WTC11 (cell line): Measurements from ENCODE around the gene PARD3B.

ENCODE experiments used
- AFF4 ChIP-seq: sonication (generic); formaldehyde crosslinking; IDR thresholded peaks from 2 replicates; pipeline ENCODE4 v1.8.1; 2023; ENCODE audit warnings: mild to moderate bottlenecking, missing genetic modification reagents, borderline replicate concordance
- ATF3 ChIP-seq: sonication (generic); formaldehyde crosslinking; conservative IDR thresholded peaks from 2 replicates; pipeline ENCODE4 v1.8.1; 2022; ENCODE audit warnings: mild to moderate bottlenecking, missing genetic modification reagents
- CREM ChIP-seq: sonication (generic); formaldehyde crosslinking; IDR thresholded peaks from 2 replicates; pipeline ENCODE4 v1.8.1; 2022; ENCODE audit warnings: mild to moderate bottlenecking, missing genetic modification reagents, moderate library complexity
- CTCF ChIP-seq: fragments of 200-600 bp; IDR thresholded peaks from 2 replicates; pipeline ENCODE4 v1.8.0; 2022; ENCODE audit warnings: antibody characterized with exemption
- KAT7 ChIP-seq: sonication (generic); formaldehyde crosslinking; IDR thresholded peaks from 2 replicates; pipeline ENCODE4 v1.8.1; 2023; ENCODE audit warnings: missing genetic modification reagents, mild to moderate bottlenecking, borderline replicate concordance
- MYBL2 ChIP-seq: sonication (generic); formaldehyde crosslinking; IDR thresholded peaks from 2 replicates; pipeline ENCODE4 v1.8.1; 2023; ENCODE audit warnings: mild to moderate bottlenecking, moderate library complexity, missing genetic modification reagents
- SOX15 ChIP-seq: fragments of 250-450 bp; sonication (Bioruptor Pico); IDR thresholded peaks from 2 replicates; pipeline ENCODE4 v1.9.0; 2021; ENCODE audit warnings: mild to moderate bottlenecking
- SP1 ChIP-seq: sonication (generic); formaldehyde crosslinking; conservative IDR thresholded peaks from 2 replicates; pipeline ENCODE4 v1.8.1; 2022; ENCODE audit warnings: missing genetic modification reagents
- TEAD1 ChIP-seq: sonication (generic); formaldehyde crosslinking; IDR thresholded peaks from 2 replicates; pipeline ENCODE4 v1.8.0; 2022; ENCODE audit warnings: mild to moderate bottlenecking, missing genetic modification reagents
- TF ChIP-seq, protein P1 (sequence below): sonication (generic); formaldehyde crosslinking; IDR thresholded peaks from 2 replicates; pipeline ENCODE4 v1.8.1; 2022; ENCODE audit warnings: missing genetic modification reagents, borderline replicate concordance

GRCh38 chr2:204869132-204869823, 324.0 kb downstream of the PARD3B start:
- TF ChIP-seq CTCF: no peak
- TF ChIP-seq CREM (CRISPR knock-in tag): no peak
- TF ChIP-seq ATF3 (CRISPR knock-in tag): no peak
- TF ChIP-seq SP1 (CRISPR knock-in tag): no peak
- no peak for TF ChIP-seq KAT7 (CRISPR knock-in tag)
- TF ChIP-seq, protein P1, sequence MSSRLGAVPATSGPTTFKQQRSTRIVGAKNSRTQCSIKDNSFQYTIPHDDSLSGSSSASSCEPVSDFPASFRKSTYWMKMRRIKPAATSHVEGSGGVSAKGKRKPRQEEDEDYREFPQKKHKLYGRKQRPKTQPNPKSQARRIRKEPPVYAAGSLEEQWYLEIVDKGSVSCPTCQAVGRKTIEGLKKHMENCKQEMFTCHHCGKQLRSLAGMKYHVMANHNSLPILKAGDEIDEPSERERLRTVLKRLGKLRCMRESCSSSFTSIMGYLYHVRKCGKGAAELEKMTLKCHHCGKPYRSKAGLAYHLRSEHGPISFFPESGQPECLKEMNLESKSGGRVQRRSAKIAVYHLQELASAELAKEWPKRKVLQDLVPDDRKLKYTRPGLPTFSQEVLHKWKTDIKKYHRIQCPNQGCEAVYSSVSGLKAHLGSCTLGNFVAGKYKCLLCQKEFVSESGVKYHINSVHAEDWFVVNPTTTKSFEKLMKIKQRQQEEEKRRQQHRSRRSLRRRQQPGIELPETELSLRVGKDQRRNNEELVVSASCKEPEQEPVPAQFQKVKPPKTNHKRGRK: no peak
- TF ChIP-seq SOX15 (CRISPR knock-in tag): no peak
- no peak for TF ChIP-seq AFF4 (CRISPR knock-in tag)
- TF ChIP-seq TEAD1 (CRISPR knock-in tag): no peak
- TF ChIP-seq MYBL2: no peak
